ENCODE measurements around the gene ACSF3. TPM values are rescaled to one million over a fixed set of nuclear protein-coding genes. Genes with fewer than 3 reads are reported as not detected.

The ACSF3 gene
- total RNA-seq, 2 experiments from 2014 or later: 38.6 to 45.1 TPM

DNA sequence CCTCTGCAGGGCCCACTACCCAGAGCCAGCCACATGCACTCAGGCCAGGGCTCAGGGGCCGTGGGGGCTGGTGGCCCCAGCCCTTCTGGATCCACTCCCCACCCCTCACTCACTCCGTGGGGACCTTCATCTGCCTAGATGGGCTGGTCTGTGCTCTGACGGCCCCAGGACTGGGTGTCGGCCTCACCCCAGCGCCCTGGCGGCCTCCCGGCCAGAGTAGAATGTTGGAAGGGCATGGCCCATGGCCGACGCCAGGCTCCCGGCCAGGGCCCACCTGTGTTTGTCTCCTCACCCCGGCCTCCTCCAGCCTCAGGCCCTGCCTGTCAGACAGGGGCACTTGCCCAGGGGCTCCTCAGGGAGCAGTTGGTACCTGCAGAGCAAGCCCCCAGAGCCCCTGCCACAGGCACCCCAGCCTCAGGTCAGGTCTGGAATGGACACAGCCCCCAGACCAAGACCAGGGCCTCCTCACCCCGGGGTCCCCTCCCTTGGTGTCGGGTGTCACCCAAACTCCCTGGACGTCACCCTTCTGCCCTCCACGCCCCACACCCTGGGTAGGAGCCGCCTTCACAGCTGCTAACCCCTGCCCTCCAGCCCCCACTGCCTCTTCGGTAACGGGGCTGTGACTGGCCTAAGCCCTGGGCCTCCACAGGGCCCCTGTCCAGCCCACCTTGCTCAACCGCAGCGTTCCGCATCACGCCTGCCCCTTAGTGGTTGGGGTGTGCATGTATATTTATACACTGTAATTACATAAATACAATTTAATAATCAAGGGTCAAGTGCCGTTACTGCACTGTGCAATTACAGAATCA lies 74.9 kb downstream of the ACSF3 start:
- H3K9me3 Mint-ChIP-seq (ENCODE audit: insufficient read depth): no peaks in the 10 kb centered on the region
- ChIA-PET CTCF (interaction anchor here (2.3 kb wide), 1 partner anchor 311 kb away, joined by 7 read pairs; the partner anchor contains the start of genes GALNS and TRAPPC2L), POLR2A (no interaction called here)
- H3K27me3 Mint-ChIP-seq (ENCODE audit: low read depth): peaks cover 5% of the 10 kb centered on the region
- no peak overlapping the region for H3K4me3 Mint-ChIP-seq
- ATAC-seq: no peak
- peaks cover 11% of the 10 kb centered on the region for H3K4me1 Mint-ChIP-seq (ENCODE audit: low read depth)
- H3K27ac Mint-ChIP-seq: no peak overlapping the region
- DNase-seq: no peak
- no peaks in the 10 kb centered on the region for H3K36me3 Mint-ChIP-seq (ENCODE audit: low read depth)

DNA sequence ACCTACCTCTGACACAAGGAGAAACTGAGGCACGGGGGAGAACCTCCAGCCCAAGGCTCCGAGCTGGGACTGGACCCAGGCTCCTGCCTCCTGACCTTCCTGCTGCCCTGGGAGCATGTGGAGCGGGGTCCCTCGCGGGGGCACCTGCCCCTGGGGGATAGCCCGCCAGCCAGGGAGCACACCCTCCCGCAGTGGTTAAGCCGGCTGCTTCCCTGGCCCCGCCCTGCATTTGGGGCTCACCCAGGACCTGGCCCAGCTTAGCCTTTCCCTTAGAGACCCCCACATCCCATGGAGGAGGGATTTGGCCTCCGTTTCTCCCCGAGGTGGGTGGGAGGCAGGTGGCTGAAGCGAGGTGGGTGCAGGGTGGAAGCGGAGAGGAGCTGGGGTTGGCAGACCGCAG lies 76.1 kb downstream of the ACSF3 start:
- Mint-ChIP-seq H3K27me3 (ENCODE audit: low read depth) (peaks cover 5% of the 10 kb centered on the region), H3K9me3 (ENCODE audit: insufficient read depth) (no peaks in the 10 kb centered on the region), H3K4me1 (ENCODE audit: low read depth) (peaks cover 11% of the 10 kb centered on the region), H3K4me3 (no peak overlapping the region), H3K27ac (no peak overlapping the region), H3K36me3 (ENCODE audit: low read depth) (no peaks in the 10 kb centered on the region)
- ChIA-PET POLR2A (no interaction called here), CTCF (interaction anchor here (1.6 kb wide), 1 partner anchor 426 kb away, joined by 3 read pairs; no protein-coding TSS in a partner anchor)
- ATAC-seq (no peak), DNase-seq (no peak)

DNA sequence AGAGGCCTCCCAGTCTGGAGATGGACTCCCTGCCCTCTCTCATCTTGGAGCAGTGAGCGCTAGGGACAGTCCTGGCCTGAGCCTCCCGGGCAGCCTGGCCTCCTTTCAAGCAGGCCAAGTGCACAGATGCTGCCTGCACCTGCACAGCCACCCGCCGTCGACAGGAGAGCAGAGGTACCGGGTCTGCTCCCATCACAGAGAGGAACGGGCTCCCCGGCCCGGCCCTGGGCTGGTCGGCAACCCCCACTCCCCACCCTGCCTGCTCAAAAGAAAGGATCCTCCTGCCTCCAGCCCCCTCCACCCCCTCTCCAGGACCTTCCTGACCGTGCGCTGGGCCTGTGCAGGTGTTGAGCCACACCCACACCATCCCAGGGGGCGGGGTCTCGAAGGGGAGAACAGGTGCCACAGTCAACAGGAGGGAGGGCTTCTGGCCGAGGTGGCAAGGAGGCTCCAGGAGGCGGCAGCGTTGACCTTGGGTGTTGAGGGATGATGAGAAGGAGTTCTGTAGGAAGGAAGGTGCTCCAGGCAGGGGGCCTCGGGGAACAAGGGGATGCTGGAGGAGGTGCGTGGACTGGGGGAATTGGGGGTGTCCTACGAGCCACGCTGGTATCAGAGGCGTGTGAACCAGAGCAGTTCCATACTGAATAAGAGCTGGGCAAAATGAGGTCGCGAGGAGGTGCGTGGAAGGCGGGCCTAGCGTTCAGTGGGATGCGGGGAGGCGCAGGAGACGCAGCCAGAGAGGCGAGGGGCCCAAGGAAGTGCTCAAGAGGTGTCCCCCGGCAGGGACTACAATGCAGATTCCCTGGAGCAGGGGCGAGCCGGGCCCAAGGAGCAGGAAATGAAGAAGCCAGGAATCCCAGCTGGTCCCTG lies 76.9 kb downstream of the ACSF3 start:
- no peak for ATAC-seq

DNA sequence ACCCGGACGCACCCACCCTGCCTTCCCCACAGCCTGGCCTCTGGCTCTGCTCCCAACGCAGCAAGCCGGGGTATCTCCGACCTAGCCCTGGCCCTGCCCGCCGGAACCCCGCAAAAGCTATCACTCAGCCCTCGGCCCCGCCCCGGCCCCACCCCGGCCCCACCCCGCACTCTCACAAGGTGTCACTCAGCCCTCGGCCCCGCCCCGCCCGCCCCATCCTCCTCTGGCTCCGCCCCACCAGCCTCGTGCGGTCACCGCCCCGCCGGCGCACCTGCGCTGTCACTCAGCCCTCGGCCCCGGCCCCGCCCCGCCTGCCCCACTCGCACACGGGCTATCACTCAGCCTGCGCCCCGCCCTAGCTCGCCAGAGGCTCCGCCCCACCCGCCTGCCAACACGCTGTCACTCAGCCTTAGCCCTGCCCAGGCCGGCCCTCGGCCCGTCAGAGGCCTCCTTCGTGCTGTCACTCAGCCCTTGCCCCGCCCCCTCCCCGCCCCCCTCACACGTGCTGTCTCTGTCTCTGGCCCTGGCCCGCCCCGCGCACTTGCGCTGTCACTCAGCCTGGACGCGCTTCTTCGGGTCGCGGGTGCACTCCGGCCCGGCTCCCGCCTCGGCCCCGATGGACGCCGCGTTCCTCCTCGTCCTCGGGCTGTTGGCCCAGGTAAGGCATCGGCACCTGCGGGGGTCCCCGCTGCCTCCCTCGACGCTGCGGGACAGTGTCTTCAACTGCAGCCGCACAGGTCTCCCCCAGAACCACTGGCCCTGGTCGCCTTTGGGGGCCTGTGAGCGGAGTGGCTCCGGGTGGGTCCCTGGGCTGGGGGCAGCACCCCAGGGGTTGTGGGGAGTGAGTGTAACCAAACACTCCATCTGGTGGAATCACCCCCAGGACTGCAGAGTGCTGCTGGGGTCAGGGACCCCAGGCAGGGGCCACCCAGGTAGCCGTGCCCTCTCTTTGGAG lies 77.8 kb downstream of the ACSF3 start, which contains the start of gene CDH15:
Gene CDH15, plus strand, starts transcription at position 533 of the 955 bp plus-strand sequence. Its CDS starts 84 bp downstream, at position 617.
- H3K27me3 Mint-ChIP-seq (ENCODE audit: low read depth): peaks cover 5% of the 10 kb centered on the region
- ATAC-seq (peak; percentile 93), DNase-seq (peak; percentile 94)
- H3K36me3 Mint-ChIP-seq (ENCODE audit: low read depth): no peaks in the 10 kb centered on the region
- POLR2A ChIA-PET: interaction anchor here (0.6 kb wide), 1 partner anchor 360 kb away, joined by 3 read pairs; the partner anchor contains the start of gene APRT
- H3K4me1 Mint-ChIP-seq (ENCODE audit: low read depth): peaks cover 11% of the 10 kb centered on the region
- peak within 1 kb of the TSS; percentile 55 for H3K4me3 Mint-ChIP-seq
- no peaks in the 10 kb centered on the region for H3K9me3 Mint-ChIP-seq (ENCODE audit: insufficient read depth)
- CTCF ChIA-PET: interaction anchor here (0.9 to 1.6 kb wide), 2 partner anchors 44 to 428 kb away, joined by 3 to 7 read pairs; no protein-coding TSS in a partner anchor
- H3K27ac Mint-ChIP-seq: peak within 1 kb of the TSS; percentile 68

More for the DNA sequence above, 76.9 kb downstream of the ACSF3 start:
- Mint-ChIP-seq H3K4me3 (peak overlapping the region; percentile 55), H3K36me3 (ENCODE audit: low read depth) (no peaks in the 10 kb centered on the region), H3K27me3 (ENCODE audit: low read depth) (peaks cover 5% of the 10 kb centered on the region), H3K4me1 (ENCODE audit: low read depth) (peaks cover 11% of the 10 kb centered on the region), H3K27ac (peak overlapping the region; percentile 68), H3K9me3 (ENCODE audit: insufficient read depth) (no peaks in the 10 kb centered on the region)
- CTCF ChIA-PET: interaction anchor here (0.9 to 1.6 kb wide), 2 partner anchors 45 to 427 kb away, joined by 3 to 7 read pairs; no protein-coding TSS in a partner anchor
- DNase-seq: no peak
- POLR2A ChIA-PET: interaction anchor here (0.5 kb wide), 1 partner anchor 17 kb away, joined by 3 read pairs; no protein-coding TSS in a partner anchor

DNA sequence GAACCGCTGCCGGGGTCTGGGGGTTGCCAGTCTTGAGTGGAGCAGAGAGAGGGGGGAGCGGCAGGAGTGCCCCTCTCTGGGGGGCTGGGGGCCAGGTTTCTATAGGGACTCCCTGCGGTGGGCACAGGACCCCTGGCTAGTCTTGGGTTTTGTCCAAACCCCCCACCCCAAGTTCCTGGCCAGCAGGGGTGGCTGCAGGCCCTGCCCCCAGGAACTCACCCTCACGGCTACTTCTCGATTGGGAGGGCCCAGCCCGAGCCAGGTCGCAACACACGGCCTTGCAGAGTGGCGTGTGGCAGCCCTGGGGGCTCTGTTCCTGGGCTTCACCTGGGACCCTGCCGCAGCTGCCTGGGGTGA lies 78.5 kb downstream of the ACSF3 start:
- DNase-seq: no peak
- Mint-ChIP-seq H3K9me3 (ENCODE audit: insufficient read depth) (no peaks in the 10 kb centered on the region), H3K36me3 (ENCODE audit: low read depth) (no peaks in the 10 kb centered on the region), H3K27ac (no peak overlapping the region), H3K4me1 (ENCODE audit: low read depth) (peaks cover 11% of the 10 kb centered on the region), H3K4me3 (no peak overlapping the region), H3K27me3 (ENCODE audit: low read depth) (peaks cover 5% of the 10 kb centered on the region)
- ChIA-PET CTCF (no interaction called here), POLR2A (no interaction called here)
- ATAC-seq: no peak

DNA sequence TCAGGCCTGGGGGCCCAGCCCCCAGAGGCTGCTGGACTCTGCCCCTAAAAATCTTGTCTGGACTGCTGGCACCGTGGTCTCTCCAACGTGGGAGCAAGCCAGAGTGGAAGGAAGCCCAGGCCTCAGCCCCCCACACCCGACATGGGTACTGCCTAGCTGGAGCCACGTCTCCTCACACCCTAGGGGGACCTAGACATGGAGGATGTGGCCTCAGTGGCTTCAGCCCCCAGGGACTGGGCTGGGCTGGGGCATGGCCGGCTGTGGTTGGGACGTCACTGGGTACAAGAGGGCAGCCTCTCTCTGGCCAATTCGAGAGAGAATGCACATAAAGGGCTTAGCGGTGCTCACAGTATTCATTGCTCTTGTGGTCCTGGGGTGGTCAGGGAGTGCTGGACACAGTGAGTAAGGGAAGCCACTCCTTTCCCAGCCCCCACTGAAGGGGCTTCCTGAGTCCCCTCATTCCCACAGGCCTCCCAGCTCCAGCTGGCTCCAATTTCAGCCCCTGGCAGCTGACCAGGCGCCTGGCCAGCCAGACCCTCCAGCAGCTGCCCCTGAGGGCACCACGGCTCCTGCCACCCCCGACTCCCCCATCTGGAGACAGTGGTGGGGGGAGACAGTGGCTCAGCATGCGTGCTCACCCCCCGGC lies 79.0 kb downstream of the ACSF3 start:
- Mint-ChIP-seq H3K27me3 (ENCODE audit: low read depth) (peaks cover 5% of the 10 kb centered on the region), H3K36me3 (ENCODE audit: low read depth) (no peaks in the 10 kb centered on the region), H3K9me3 (ENCODE audit: insufficient read depth) (no peaks in the 10 kb centered on the region), H3K4me3 (no peak overlapping the region), H3K27ac (no peak overlapping the region), H3K4me1 (ENCODE audit: low read depth) (peaks cover 11% of the 10 kb centered on the region)
- CTCF ChIA-PET: no interaction called here
- no peak for DNase-seq
- ATAC-seq: no peak
- POLR2A ChIA-PET: no interaction called here

DNA sequence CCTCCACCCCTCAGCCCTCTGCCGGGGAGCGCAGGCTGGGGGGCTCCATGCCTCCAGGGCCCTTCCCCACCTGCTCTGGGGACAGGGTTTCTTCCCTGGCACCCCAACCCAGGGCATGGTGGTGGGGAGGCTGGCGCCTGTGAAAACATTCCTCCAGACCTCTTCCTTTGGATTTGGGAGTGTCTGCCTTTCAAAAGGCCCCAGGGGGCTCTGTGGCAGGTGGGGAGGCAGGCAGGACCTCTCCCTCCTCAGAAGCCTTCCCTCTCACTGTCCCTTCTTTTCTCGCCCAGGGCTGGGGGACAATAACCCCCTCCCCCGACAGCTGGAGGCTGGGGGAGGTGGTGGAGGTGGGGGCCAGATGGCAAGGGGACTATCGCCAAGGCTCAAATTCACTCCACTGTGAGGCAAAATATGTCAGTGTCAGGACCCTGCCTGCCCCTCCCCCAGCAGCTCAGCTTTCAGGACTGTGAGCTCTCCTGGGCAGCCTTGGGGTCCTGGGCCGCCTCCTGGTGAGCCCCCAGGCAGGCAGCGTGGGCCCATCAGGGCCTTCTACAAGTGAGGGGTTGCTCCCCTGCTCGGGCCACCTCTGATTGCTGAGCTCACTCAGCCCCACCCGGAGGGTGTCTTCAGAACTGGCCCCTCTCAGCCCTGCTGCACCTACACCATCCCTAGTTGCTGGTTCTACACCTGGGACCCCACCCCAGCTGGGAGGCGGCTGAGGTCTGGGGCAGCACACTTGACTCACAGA lies 79.7 kb downstream of the ACSF3 start:
- H3K36me3 Mint-ChIP-seq (ENCODE audit: low read depth): no peaks in the 10 kb centered on the region
- no peak for ATAC-seq
- H3K4me3 Mint-ChIP-seq: no peak overlapping the region
- H3K27ac Mint-ChIP-seq: no peak overlapping the region
- POLR2A ChIA-PET: no interaction called here
- CTCF ChIA-PET: no interaction called here
- peaks cover 11% of the 10 kb centered on the region for H3K4me1 Mint-ChIP-seq (ENCODE audit: low read depth)
- no peak for DNase-seq
- H3K9me3 Mint-ChIP-seq (ENCODE audit: insufficient read depth): no peaks in the 10 kb centered on the region
- peaks cover 5% of the 10 kb centered on the region for H3K27me3 Mint-ChIP-seq (ENCODE audit: low read depth)

DNA sequence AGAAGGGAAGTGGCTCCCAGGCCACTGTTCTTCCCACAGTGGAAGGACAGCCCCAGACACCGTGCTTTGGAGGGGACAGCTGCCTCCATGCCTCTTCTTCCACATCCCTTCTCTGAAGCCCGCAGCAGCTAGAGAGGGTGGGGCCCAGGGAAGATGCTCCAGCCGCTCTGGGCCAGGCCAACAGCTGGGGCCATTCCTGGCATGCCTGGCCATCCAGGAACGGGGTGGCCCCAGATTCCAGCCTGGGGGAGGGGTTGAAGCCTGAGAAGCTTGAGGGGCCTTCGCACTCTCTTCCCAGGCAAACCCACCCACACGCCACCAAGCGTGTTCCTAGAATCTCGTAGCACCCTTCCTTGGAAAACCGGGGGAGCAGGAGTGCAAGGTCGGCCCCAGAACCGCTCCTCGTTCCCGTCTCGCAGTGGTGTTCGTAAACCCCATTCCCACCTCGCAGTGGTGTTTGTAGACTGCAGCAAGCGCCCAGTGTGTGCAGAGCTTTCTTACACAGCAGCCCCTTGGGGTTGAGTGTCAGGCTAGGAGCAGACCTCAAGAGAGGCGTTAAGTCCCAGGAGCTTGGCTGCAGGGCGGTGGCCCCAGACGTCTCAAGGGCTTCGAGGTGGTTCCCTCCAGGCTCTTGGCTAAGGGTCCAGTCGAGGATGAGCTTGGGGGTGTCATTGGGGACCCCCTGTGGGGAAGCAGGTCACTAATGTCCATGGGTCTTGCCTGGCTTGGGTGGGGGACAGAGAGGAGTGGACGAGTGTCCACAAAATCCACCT lies 80.6 kb downstream of the ACSF3 start:
- H3K4me3 Mint-ChIP-seq: no peak overlapping the region
- no peaks in the 10 kb centered on the region for H3K36me3 Mint-ChIP-seq (ENCODE audit: low read depth)
- no peak overlapping the region for H3K27ac Mint-ChIP-seq
- ATAC-seq (no peak), DNase-seq (no peak)
- peaks cover 5% of the 10 kb centered on the region for H3K27me3 Mint-ChIP-seq (ENCODE audit: low read depth)
- ChIA-PET CTCF (no interaction called here), POLR2A (no interaction called here)
- H3K4me1 Mint-ChIP-seq (ENCODE audit: low read depth): peaks cover 11% of the 10 kb centered on the region
- no peaks in the 10 kb centered on the region for H3K9me3 Mint-ChIP-seq (ENCODE audit: insufficient read depth)

DNA sequence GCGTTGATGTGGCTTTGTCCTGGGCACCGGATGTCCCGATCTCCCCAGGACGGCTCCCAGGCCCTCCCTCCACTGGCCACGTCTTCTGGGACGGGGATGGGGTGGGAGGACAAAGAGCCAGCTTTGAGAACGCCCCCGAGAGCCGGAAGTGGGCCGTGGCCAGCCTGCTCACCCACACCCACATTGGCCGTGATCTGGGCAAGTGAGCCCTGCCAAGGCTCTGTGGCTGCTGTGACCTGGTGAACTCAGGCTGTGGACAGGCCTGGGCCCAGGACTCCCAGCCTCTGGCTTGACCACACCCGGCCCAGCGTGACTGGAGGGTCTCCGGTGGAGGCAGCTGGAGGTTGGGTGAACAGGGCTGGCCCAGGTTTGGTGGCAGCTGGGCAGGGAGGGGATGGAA lies 81.2 kb downstream of the ACSF3 start:
- ChIA-PET POLR2A (no interaction called here), CTCF (no interaction called here)
- Mint-ChIP-seq H3K27me3 (ENCODE audit: low read depth) (peaks cover 5% of the 10 kb centered on the region), H3K4me3 (no peak overlapping the region), H3K4me1 (ENCODE audit: low read depth) (peaks cover 11% of the 10 kb centered on the region), H3K9me3 (ENCODE audit: insufficient read depth) (no peaks in the 10 kb centered on the region), H3K27ac (no peak overlapping the region), H3K36me3 (ENCODE audit: low read depth) (no peaks in the 10 kb centered on the region)
- no peak for DNase-seq
- ATAC-seq: no peak

Measured in activated CD8-positive, alpha-beta T cell treated with anti-CD3 and anti-CD28 coated beads, Interleukin-2, amount 10 ng/mL, durations not matched to agents 7 days and 5 days (primary cell).